H1 (cell line): ENCODE results near the gene GRIP1. TPM values are rescaled to one million over a fixed set of nuclear protein-coding genes. Genes with fewer than 3 reads are reported as not detected.

ENCODE experiments used
- CTCF ChIA-PET: fragments of 300-600 bp; sonication (Branson Sonifier 250); formaldehyde crosslinking; loops from one replicate; lab custom pipeline; 2021; ENCODE audit not compliant: partially characterized antibody; lab: Charles Lee
- POLR2A ChIA-PET: fragments of 300-600 bp; sonication (Branson Sonifier 250); formaldehyde crosslinking; loops from one replicate; lab custom pipeline; 2021; ENCODE audit warnings: inconsistent platforms; ENCODE audit not compliant: partially characterized antibody; lab: Charles Lee
- DNase-seq, 2 experiments: peaks; one replicate each; pipeline versions ENCODE4 v3.0.0 to v3.0.0-alpha.2; 2010 to 2022; ENCODE audit warnings: low spot score in 2 of 2, low read depth in 1 of 2, mixed read lengths in 1 of 2
- FAIRE-seq: peaks from 2 replicates; lab custom pipeline; 2011; peaks lifted over from hg19 to GRCh38; lab: Jason Lieb, UNC
- H2AFZ ChIP-seq: 2 replicates; pipeline ENCODE4 v1.8.1; 2012; ENCODE audit warnings: low read length, inconsistent platforms
- H2AK5ac ChIP-seq: 2 replicates; pipeline ENCODE4 v1.6.1; 2013; ENCODE audit warnings: low read depth, low read length
- H2BK120ac ChIP-seq: replicated peaks from 2 replicates; pipeline ENCODE3; 2013; ENCODE audit warnings: low read depth, low read length, inconsistent platforms
- H2BK12ac ChIP-seq: 2 replicates; pipeline ENCODE4 v1.6.1; 2013; ENCODE audit warnings: low read depth, low read length
- H2BK15ac ChIP-seq: 2 replicates; pipeline ENCODE4 v1.6.1; 2013; ENCODE audit warnings: low read length
- H2BK20ac ChIP-seq: 2 replicates; pipeline ENCODE4 v1.6.1; 2013; ENCODE audit warnings: low read length
- H2BK5ac ChIP-seq: 2 replicates; pipeline ENCODE4 v1.6.1; 2013; ENCODE audit warnings: low read depth, low read length
- H3K14ac ChIP-seq: 2 replicates; pipeline ENCODE4 v1.6.1; 2013; ENCODE audit warnings: inconsistent platforms; ENCODE audit not compliant: insufficient read length
- H3K18ac ChIP-seq: 2 replicates; pipeline ENCODE4 v1.6.1; 2013; ENCODE audit warnings: low read length; ENCODE audit errors: extremely low read depth
- H3K23ac ChIP-seq: 2 replicates; pipeline ENCODE4 v1.6.1; 2013; ENCODE audit warnings: inconsistent platforms; ENCODE audit not compliant: insufficient read length
- H3K23me2 ChIP-seq: 2 replicates; pipeline ENCODE4 v1.6.1; 2013; ENCODE audit warnings: low read depth, low read length
- H3K27ac ChIP-seq: 2 replicates; pipeline ENCODE4 v1.6.1; 2011; ENCODE audit warnings: low read depth, low read length, inconsistent platforms
- H3K27me3 ChIP-seq, 4 experiments: replicated peaks in 1 of 4; 1 replicate in 1 of 4; 2 replicates in 3 of 4; pipeline versions ENCODE4 v1.6.1 to v1.8.1; 2011 to 2013; ENCODE audit warnings: low read length in 3 of 4, mild to moderate bottlenecking in 3 of 4, inconsistent platforms in 2 of 4, mixed read lengths in 2 of 4, moderate library complexity in 1 of 4; ENCODE audit not compliant: control insufficient read depth in 3 of 4, insufficient read depth in 3 of 4; ENCODE audit errors: extremely low read depth in 1 of 4
- H3K36me3 ChIP-seq, 4 experiments: 2 replicates each; pipeline versions ENCODE4 v1.6.1 to v1.8.1; 2011 to 2013; ENCODE audit warnings: mild to moderate bottlenecking in 4 of 4, low read length in 3 of 4, moderate library complexity in 2 of 4, control low read depth in 1 of 4, inconsistent platforms in 1 of 4; ENCODE audit not compliant: insufficient read depth in 4 of 4, control insufficient read depth in 2 of 4
- H3K4ac ChIP-seq: replicated peaks from 2 replicates; pipeline ENCODE3; 2013; ENCODE audit warnings: low read length, low read depth, mixed read lengths, inconsistent platforms; ENCODE audit not compliant: insufficient read length
- H3K4me1 ChIP-seq, 4 experiments: replicated peaks in 1 of 4; 1 replicate in 1 of 4; 2 replicates in 3 of 4; pipeline versions ENCODE4 v1.6.1 to v1.8.1; 2011 to 2013; ENCODE audit warnings: low read length in 3 of 4, inconsistent platforms in 2 of 4, mixed read lengths in 1 of 4; ENCODE audit not compliant: insufficient read depth in 4 of 4, control insufficient read depth in 3 of 4
- H3K4me2 ChIP-seq, 2 experiments: 2 replicates each; pipeline versions ENCODE4 v1.6.1 to v1.8.1; 2011 to 2013; ENCODE audit warnings: low read depth in 2 of 2, low read length in 2 of 2, control low read depth in 1 of 2, inconsistent platforms in 1 of 2, mild to moderate bottlenecking in 1 of 2; ENCODE audit not compliant: insufficient read depth in 1 of 2
- H3K4me3 ChIP-seq, 4 experiments: fragments of 200-600, 300-600 bp in 1 of 4; sonication (generic), shearing (Covaris generic), sonication (Bioruptor Twin) in 1 of 4; 2 replicates each; pipeline versions ENCODE4 v1.5.1 to v1.8.1; 2011 to 2016; ENCODE audit warnings: low read length in 4 of 4, low read depth in 3 of 4, control low read depth in 2 of 4, inconsistent platforms in 2 of 4, mild to moderate bottlenecking in 2 of 4, mixed read lengths in 1 of 4, moderate library complexity in 1 of 4; ENCODE audit not compliant: insufficient read depth in 2 of 4; ENCODE audit errors: extremely low read depth in 1 of 4
- H3K56ac ChIP-seq: replicated peaks from 2 replicates; pipeline ENCODE3; 2013; ENCODE audit warnings: low read depth, mild to moderate bottlenecking, mixed read lengths, low read length, inconsistent platforms; ENCODE audit not compliant: insufficient read length
- H3K79me1 ChIP-seq: 2 replicates; pipeline ENCODE4 v1.6.1; 2013; ENCODE audit warnings: low read depth, low read length, control low read depth
- H3K79me2 ChIP-seq, 2 experiments: 2 replicates each; pipeline versions ENCODE4 v1.6.1 to v1.8.1; 2012 to 2013; ENCODE audit warnings: low read length in 2 of 2, mild to moderate bottlenecking in 2 of 2, inconsistent platforms in 1 of 2; ENCODE audit not compliant: insufficient read depth in 2 of 2, control insufficient read depth in 1 of 2
- H3K9ac ChIP-seq, 4 experiments: replicated peaks in 1 of 4; 1 replicate in 1 of 4; 2 replicates in 3 of 4; pipeline versions ENCODE4 v1.6.1 to v1.8.1; 2011 to 2013; ENCODE audit warnings: low read depth in 3 of 4, low read length in 3 of 4, control low read depth in 2 of 4, mild to moderate bottlenecking in 2 of 4, moderate library complexity in 2 of 4, inconsistent platforms in 1 of 4; ENCODE audit errors: extremely low read depth in 1 of 4
- H3K9me3 ChIP-seq, 2 experiments: 2 replicates each; pipeline versions ENCODE4 v1.6.1 to v1.8.1; 2012 to 2013; ENCODE audit warnings: mild to moderate bottlenecking in 2 of 2, moderate library complexity in 2 of 2, control low read depth in 1 of 2, inconsistent platforms in 1 of 2, low read depth in 1 of 2, low read length in 1 of 2, mixed read lengths in 1 of 2; ENCODE audit not compliant: insufficient read depth in 2 of 2
- H4K20me1 ChIP-seq, 2 experiments: replicated peaks in 1 of 2; 2 replicates each; pipeline versions ENCODE3 to v1.8.1; 2011 to 2013; ENCODE audit warnings: inconsistent platforms in 2 of 2, low read length in 2 of 2, mild to moderate bottlenecking in 1 of 2; ENCODE audit not compliant: insufficient read depth in 2 of 2, control insufficient read depth in 1 of 2
- H4K5ac ChIP-seq: 2 replicates; pipeline ENCODE4 v1.6.1; 2013; ENCODE audit warnings: low read length, low read depth, mixed read lengths, inconsistent platforms; ENCODE audit not compliant: insufficient read length
- H4K8ac ChIP-seq: 2 replicates; pipeline ENCODE4 v1.8.0; 2013; ENCODE audit warnings: mild to moderate bottlenecking, moderate library complexity, low read length, inconsistent platforms; ENCODE audit not compliant: insufficient read depth; ENCODE audit errors: extremely low read depth
- H4K91ac ChIP-seq: replicated peaks from 2 replicates; pipeline ENCODE3; 2013; ENCODE audit warnings: low read length, mixed read lengths, inconsistent platforms; ENCODE audit not compliant: insufficient read length
- CHD1 ChIP-seq: IDR thresholded peaks from 2 replicates; pipeline ENCODE4 v1.6.1; 2012; ENCODE audit warnings: low read depth, low read length, improper control_type of control experiment
- CHD2 ChIP-seq: IDR thresholded peaks from 2 replicates; pipeline ENCODE4 v1.6.1; 2012; ENCODE audit warnings: low read length, improper control_type of control experiment
- E2F6 ChIP-seq: IDR thresholded peaks from 2 replicates; pipeline ENCODE4 v1.6.1; 2012; ENCODE audit warnings: inconsistent platforms
- HDAC2 ChIP-seq, 2 experiments: fragments of 300-600 bp in 1 of 2; sonication (generic) in 1 of 2; IDR thresholded peaks; 2 replicates each; pipeline ENCODE4 v1.6.1; 2011 to 2012; ENCODE audit warnings: low read depth in 2 of 2, low read length in 2 of 2, mild to moderate bottlenecking in 2 of 2, moderate library complexity in 2 of 2, borderline replicate concordance in 1 of 2, inconsistent platforms in 1 of 2
- HDAC6 ChIP-seq: IDR thresholded peaks from one replicate; pipeline ENCODE4 v1.7.1; 2012; ENCODE audit warnings: low read depth, mild to moderate bottlenecking, inconsistent platforms, low read length, moderate library complexity
- JUND ChIP-seq: IDR thresholded peaks from 2 replicates; pipeline ENCODE4 v1.6.1; 2011; ENCODE audit warnings: mild to moderate bottlenecking, improper control_type of control experiment, low read length
- KDM4A ChIP-seq: IDR thresholded peaks from one replicate; pipeline ENCODE4 v1.7.1; 2012; ENCODE audit warnings: low read depth, mild to moderate bottlenecking, moderate library complexity, low read length, inconsistent platforms; ENCODE audit not compliant: severe bottlenecking
- MAX ChIP-seq: IDR thresholded peaks from 2 replicates; pipeline ENCODE4 v1.6.1; 2012; ENCODE audit warnings: inconsistent platforms
- PHF8 ChIP-seq: fragments of 200-600 bp; sonication (generic); conservative IDR thresholded peaks from 2 replicates; pipeline ENCODE4 v1.7.1; 2012; ENCODE audit warnings: low read depth, mild to moderate bottlenecking, inconsistent platforms, low read length, moderate library complexity
- POU5F1 ChIP-seq: IDR thresholded peaks from 2 replicates; pipeline ENCODE4 v1.6.1; 2011; ENCODE audit warnings: low read depth, mild to moderate bottlenecking, low read length, moderate library complexity
- SP4 ChIP-seq: IDR thresholded peaks from 2 replicates; pipeline ENCODE4 v1.6.1; 2012; ENCODE audit warnings: low read length, inconsistent platforms
- SUZ12 ChIP-seq: fragments of 200-600 bp; sonication (generic); IDR thresholded peaks from 2 replicates; pipeline ENCODE4 v1.6.1; 2012; ENCODE audit warnings: mild to moderate bottlenecking, inconsistent platforms, low read length, moderate library complexity, mixed read lengths
- TCF12 ChIP-seq: IDR thresholded peaks from 2 replicates; pipeline ENCODE4 v1.6.1; 2011; ENCODE audit warnings: low read depth, mild to moderate bottlenecking, low read length
- WGBS, 2 experiments: shearing (Covaris generic) in 1 of 2; methylation state at CpG; one replicate each; pipeline versions ENCODE4 v1.1.6 to v1.1.7; 2013 to 2015; ENCODE audit warnings: low lambda C conversion rate in 2 of 2, mixed read lengths in 2 of 2, inconsistent platforms in 1 of 2, low coverage in 1 of 2, missing lambda C conversion rate in 1 of 2; ENCODE audit not compliant: insufficient replicate concordance in 2 of 2, insufficient coverage in 1 of 2, insufficient read length in 1 of 2; ENCODE audit errors: extremely low coverage in 1 of 2, missing lambda C conversion rate in 1 of 2; 5-methylcytosine and 5-hydroxymethylcytosine counted together
- polyA plus RNA-seq, 7 experiments: library from polyadenylated mRNA; depleted of rRNA in 3 of 7; stranded (reverse) in 5 of 7; unstranded in 2 of 7; fragments of >200 nt in 5 of 7; fragments of 200-250 nt in 2 of 7; gene quantifications; 1 replicate in 5 of 7; 2 replicates in 1 of 7; 4 replicates in 1 of 7; pipeline versions ENCODE4 v1.2.1 to v1.2.3, GENCODE V29; 2011 to 2013; ENCODE audit warnings: missing spikeins in 2 of 7, mixed read lengths in 2 of 7
- total RNA-seq: library from RNA; stranded (reverse); fragmentation: NEBNext Ultra II Directional; extraction: Animal tissue kit (Norgen Biotek cat#: 25700); gene quantifications from 2 replicates; pipeline ENCODE4 v1.2.1, GENCODE V29; 2021

GRIP1 gene
- total and polyA plus RNA-seq, 2 of the 8 experiments (the other 6 are each of a cell fraction or from before 2014, with no cell fraction given): 4.5 to 27.3 TPM

GRCh38 chr12:66707002-66707697 lies 28.3 kb upstream of the GRIP1 start:
- WGBS, 2 experiments: 89% methylated on average over 4 of the region's 4 CpGs; no CpG with 5 or more reads in 1 of the 2 experiments
- Histone ChIP-seq H2BK5ac (no peak overlapping the region), H4K8ac (no peak overlapping the region), H3K27ac (no peak overlapping the region), H3K9ac (no peak overlapping the region), H2BK15ac (no peak overlapping the region), H3K14ac (no peak overlapping the region), H3K79me1 (no peaks in the 10 kb centered on the region), H3K23me2 (no peaks in the 10 kb centered on the region), H3K56ac (no peak overlapping the region), H4K91ac (no peak overlapping the region), H2BK12ac (no peak overlapping the region), H3K4me1 (no peaks in the 10 kb centered on the region), H4K20me1 (no peaks in the 10 kb centered on the region), H2BK20ac (no peak overlapping the region), H3K4ac (no peak overlapping the region), H3K18ac (no peak overlapping the region), H2AK5ac (no peak overlapping the region), H3K36me3 (no peaks in the 10 kb centered on the region), H2AFZ (no peak overlapping the region), H4K5ac (no peak overlapping the region), H3K4me2 (no peak overlapping the region), H3K4me3 (no peak overlapping the region), H2BK120ac (no peak overlapping the region), H3K27me3 (peaks cover 0 to 1% (median 0%) of the 10 kb centered on the region in 4 experiments; a peak in 2 of 7 replicates), H3K23ac (no peak overlapping the region), H3K79me2 (0 out of 4 replicates have a peak, but pooled peaks cover 0 to 3% of the 10 kb centered on the region in 2 experiments), H3K9me3 (no peaks in the 10 kb centered on the region)
- CTCF ChIA-PET: interaction anchor here (0.8 kb wide), 1 partner anchor 13 kb away, joined by 3 read pairs; no protein-coding TSS in a partner anchor
- FAIRE-seq (no peak), DNase-seq (no peak)
- POLR2A ChIA-PET: no interaction called here
- TF ChIP-seq JUND: no peak
- TF ChIP-seq CHD2: no peak
- no peak for TF ChIP-seq POU5F1
- TF ChIP-seq SP4: no peak
- no peak for TF ChIP-seq HDAC2 (IDR thresholded peaks at IDR 0.05; ENCODE audit: borderline replicate concordance in 1 of 2, low read depth in 2 of 2, low read length in 2 of 2)
- TF ChIP-seq HDAC6: no peak
- TF ChIP-seq E2F6: no peak
- no peak for TF ChIP-seq SUZ12
- no peak for TF ChIP-seq KDM4A
- no peak for TF ChIP-seq CHD1
- no peak for TF ChIP-seq MAX
- no peak for TF ChIP-seq TCF12
- no peak for TF ChIP-seq PHF8
